Hypothalamus (tissue), 51 donors: ENCODE data around the gene ALKBH3.

Experiments
- DNase-seq, 51 donors: peaks; one replicate each; lab custom pipeline; 2025; lab: John Stamatoyannopoulos, UW

Gene ALKBH3

DNA sequence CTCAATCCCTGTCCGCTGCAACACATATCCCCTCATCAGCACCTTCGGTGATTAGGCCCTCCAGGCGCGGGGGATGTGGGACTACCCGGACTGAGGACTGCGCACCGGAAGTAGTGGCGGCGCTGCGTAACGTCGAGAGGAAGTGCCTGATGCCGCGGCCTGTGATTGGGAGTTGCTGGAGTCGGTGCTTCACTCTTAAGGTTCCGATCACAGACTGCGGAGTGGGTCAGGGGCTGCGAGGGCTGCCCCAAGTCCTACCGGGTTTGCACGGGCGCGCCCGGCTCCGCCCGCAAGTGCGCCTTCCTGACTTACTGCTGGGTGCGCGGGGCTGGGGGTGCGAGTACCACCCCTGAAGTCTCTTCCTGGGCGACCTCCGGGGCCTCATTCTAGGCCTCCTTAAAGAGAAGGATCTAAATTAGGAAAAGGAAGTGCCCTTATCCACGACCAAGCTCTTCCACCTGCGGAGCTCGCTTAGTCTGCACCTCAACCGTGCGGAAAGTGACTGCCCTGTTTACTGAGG is at the start of gene ALKBH3:
Gene ALKBH3, plus strand, starts transcription at position 192 of the 520 bp plus-strand sequence. CDS start 1,822 bp downstream, outside the sequence.
- DNase-seq: peak; percentile 41 to 94 (median 84)

DNA sequence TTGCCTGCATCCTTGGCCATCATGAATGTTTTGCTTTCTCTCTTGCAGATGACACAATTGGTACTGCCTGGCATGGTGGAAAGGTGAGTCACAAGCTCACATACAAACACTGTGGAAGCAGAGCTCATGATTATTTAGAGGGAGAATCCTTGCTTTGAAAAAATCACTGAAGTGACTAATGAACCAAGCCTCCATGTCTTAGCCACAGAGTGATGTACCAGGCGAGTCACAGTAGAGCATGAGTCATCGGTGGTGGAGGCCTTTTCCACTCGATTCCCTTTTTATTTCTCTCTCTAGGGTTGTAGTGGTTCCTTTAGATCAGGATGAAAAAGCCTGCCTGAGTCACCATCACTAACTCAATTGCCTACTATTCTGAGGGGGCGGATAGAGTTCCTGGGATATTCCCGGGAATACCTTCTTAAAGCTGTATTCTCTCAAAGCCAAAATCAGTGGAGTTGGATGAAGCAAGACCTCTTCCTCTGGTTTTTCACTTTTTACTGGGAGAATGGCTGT is 49.6 kb upstream of the ALKBH3 start:
- DNase-seq: peak in 9 of 51 donors; percentile 9 to 77 (median 22)

- no peak for DNase-seq
These were observed 48.1 kb upstream of the ALKBH3 start for GRCh38 chr11:43832536-43832935.

DNA sequence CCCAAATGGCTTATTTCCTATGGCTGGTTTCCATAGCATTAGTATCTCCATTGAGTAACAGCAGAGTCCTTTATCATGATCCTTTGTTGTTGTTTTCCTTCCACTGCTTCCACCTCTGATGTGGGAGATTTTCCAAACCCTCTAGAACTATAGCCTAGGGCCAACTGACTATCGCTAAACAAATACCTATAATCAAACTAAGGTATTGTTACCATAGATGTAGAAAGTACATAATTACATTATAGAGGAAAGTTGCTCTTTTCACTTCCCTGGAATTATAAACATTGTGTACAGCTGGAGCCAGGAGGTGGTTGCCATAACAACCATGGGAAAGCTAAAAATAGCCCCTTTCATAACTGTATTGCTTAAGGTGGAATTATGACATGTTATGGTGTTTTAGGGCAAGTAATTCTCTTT is 47.0 kb upstream of the ALKBH3 start:
- DNase-seq: no peak

DNA sequence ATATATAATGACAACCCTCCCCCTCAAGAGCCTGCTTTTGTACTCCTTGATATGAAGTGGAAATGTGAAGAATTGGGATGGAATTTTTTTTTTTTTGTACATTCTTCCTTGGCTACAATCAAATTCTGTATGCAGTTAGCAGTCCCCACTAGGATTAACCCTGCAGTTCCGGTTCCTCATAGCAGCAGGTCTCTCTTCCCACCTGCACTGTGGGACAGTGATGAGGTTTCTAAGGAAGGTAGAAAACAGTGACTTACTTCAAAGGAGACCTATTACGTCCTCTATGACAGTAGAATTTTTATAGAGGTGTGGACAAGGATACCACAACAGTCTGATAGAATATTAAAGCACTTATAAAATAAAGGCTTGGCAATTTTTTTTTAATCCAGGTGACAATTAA is 46.3 kb upstream of the ALKBH3 start:
- DNase-seq: no peak

- peak in 5 of 51 donors; percentile 6 to 10 (median 9) for DNase-seq
These were observed 45.5 kb upstream of the ALKBH3 start for GRCh38 chr11:43835104-43835503.

DNA sequence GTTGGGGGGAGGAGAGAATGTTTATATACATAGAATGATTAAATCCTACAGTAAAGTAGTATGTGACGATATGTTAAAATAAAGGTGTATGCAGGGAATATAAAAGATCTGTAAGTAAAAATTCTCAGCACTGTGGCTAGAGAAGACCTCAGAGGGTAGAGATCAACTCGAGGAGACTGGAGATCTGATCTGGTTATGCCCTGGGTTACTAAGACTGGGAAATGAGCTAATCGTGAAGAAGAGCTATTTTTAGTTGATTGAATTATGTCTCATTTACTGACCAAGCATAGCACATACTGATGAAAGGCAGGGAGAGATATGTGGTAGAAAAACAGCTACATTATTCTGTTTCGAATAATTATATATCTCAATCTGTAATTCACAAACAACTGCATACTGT is 42.8 kb upstream of the ALKBH3 start:
- DNase-seq: no peak

GRCh38 chr11:43842021-43842420 is 38.6 kb upstream of the ALKBH3 start:
- no peak for DNase-seq

DNA sequence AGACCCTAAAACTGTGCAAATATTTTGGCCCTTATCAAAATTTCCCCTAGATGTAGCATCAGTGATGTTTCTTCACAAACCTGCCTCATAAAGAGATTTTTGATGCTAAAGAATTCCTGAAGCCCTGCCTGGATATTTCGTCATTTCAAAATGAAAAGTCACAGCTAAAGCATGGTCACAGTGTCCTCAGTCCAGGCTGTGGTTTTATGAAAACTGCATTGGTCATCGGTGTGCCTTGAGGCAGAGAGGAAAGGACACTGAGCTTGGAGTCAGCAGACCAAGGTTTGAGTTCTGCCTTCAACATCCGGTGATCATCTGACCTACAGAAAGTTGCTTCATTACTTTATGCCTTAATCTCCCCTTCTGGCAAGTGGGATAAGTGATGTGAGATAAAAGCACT is 34.8 kb upstream of the ALKBH3 start:
- DNase-seq: no peak

- peak in 27 of 51 donors; percentile 1 to 62 (median 19) for DNase-seq
These were observed 28.5 kb upstream of the ALKBH3 start for GRCh38 chr11:43852057-43852636.

DNA sequence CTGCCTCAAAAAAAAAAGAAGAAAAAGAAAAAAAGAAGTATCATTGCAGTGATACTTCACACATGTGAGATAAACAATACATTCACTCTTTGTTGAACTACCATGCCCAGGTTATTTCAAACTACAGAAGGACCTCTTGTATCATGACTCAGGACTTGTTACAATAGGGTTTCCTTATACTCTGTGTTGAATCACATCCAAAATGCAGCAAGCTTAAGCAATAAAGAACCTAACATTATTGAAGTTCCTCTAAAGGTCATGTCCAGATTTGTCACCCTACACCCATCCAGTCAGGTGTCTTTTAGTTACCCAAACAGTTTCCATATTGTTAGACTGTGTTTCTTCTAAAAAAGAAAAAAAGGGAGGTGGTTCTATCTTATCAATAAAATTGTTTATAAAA is 26.9 kb upstream of the ALKBH3 start:
- DNase-seq: no peak

DNA sequence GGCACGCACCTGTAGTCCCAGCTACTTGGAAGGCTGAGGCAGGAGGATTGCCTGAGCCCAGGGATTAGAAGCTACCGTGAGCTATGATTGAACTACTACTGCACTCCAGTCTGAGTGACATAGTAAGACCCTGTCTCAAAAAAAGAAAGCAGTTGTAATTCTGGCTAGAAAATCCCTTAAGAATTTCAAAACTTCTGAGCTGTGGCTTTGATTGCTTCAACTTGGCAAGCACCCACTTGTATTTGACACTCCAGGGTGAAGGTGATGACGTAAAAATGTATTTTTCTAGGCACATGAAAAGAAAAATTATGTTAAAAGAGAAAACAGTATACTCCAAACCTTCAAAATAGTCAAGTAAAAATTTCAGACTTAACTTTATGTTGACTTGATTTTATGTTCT is 23.6 kb upstream of the ALKBH3 start:
- DNase-seq: no peak

- no peak for DNase-seq
These were observed 19.5 kb upstream of the ALKBH3 start for GRCh38 chr11:43861141-43861540.

DNA sequence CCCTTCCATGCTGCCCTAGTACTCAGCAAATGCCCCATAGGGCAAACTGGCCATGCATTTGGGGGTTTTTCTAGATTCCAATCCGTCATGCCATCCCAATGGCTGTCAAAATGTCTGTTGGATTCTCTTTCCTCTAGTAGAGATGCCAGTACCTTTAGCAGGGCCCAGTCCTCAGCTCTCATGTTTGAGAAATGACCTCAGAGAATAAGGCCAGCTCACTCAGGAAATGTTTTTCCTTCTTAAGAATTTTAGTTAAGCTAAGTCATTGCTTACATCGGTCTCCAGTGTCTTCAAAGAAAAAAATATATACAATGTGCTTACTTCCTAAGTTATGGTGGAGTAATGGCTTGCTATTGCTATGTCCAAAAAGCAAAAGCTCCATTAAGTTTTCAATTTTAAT is 14.1 kb upstream of the ALKBH3 start:
- no peak for DNase-seq

- DNase-seq: no peak
These were observed 13.7 kb upstream of the ALKBH3 start for GRCh38 chr11:43866969-43867368.

GRCh38 chr11:43868852-43869567 is 11.6 kb upstream of the ALKBH3 start:
- no peak for DNase-seq

- DNase-seq: no peak
These were observed 9.6 kb upstream of the ALKBH3 start for GRCh38 chr11:43871051-43871450.

- DNase-seq: no peak
These were observed 7.6 kb upstream of the ALKBH3 start for GRCh38 chr11:43872995-43873394.

GRCh38 chr11:43874078-43874477 is 6.6 kb upstream of the ALKBH3 start:
- no peak for DNase-seq

- DNase-seq: no peak
These were observed 5.9 kb upstream of the ALKBH3 start for GRCh38 chr11:43874738-43875137.

DNA sequence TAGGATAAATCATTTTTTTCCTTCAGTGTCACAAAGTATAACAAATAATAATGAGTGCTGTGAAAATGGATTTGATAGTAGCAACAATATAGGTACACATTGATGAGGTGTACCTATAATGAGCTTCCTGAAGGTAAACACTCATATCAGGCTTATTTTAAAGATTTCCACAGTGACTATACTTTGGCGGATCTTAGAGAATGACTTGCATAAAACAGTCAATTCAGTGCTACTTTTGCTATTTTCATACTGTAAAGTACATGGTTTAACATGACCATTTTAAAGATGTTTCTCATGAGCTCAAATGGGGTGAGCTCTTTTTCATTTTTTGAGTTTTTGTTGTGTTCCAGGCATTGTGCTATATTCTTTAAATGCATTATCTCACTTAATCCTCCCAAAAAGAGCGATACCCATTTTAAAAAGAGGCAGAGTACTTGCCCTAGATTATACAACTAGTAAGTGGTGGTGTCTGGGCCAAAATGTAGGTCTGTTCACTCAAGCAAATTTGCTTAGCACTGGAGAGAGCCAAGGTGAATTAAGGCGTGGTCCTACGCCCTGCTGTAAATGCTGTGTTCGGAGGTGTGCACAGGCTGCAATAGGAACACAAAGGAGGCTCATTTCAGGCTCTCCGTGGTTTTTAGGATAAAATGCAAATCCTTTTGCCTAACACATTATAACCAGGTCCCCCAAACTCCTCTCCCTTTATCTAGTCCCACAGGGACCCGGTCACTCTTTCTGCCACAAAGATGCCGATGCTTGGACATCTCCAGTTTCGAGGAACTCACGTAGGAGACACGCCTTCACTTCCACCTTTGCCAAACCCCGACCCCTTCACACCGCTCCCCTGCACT is 617 bp upstream of the ALKBH3 start:
- no peak for DNase-seq
